Ramos (cell line): Measurements from ENCODE around the gene RGS7.
"Not testable (repeated sequence)": the region's sequence is repeated elsewhere in the genome, so short reads cannot be mapped to it uniquely, and the experiment has no call there.

Experiments
- in situ Hi-C: fragments of 300-500 bp; cut with MboI; formaldehyde crosslinking; loops from one replicate; pipeline ENCODE4 v1.14.3; 2022; ENCODE audit warnings: low sequenced_read_pairs; ENCODE audit not compliant: unreplicated experiment

The RGS7 gene

GRCh38 chr1:241275226-241275625 lies 81.8 kb downstream of the RGS7 start:
- in situ Hi-C loops = no loop called here

GRCh38 chr1:241274693-241275092 lies 82.3 kb downstream of the RGS7 start:
- in situ Hi-C loops = no loop called here

- in situ Hi-C loops = no loop called here
These were observed 84.2 kb downstream of the RGS7 start for GRCh38 chr1:241272828-241273227.

- in situ Hi-C loops = no loop called here
These were observed 85.6 kb downstream of the RGS7 start for GRCh38 chr1:241271427-241271826.

GRCh38 chr1:241270016-241270415 lies 87.0 kb downstream of the RGS7 start:
- in situ Hi-C loops = no loop called here

- in situ Hi-C loops = no loop called here
These were observed 87.9 kb downstream of the RGS7 start for GRCh38 chr1:241269116-241269515.

- in situ Hi-C loops = no loop called here
These were observed 90.9 kb downstream of the RGS7 start for GRCh38 chr1:241266121-241266520.

- in situ Hi-C loops = no loop called here
These were observed 91.6 kb downstream of the RGS7 start for GRCh38 chr1:241265428-241265827.

GRCh38 chr1:241263346-241263745 lies 93.7 kb downstream of the RGS7 start:
- in situ Hi-C loops = no loop called here

- in situ Hi-C loops = no loop called here
These were observed 103.5 kb downstream of the RGS7 start for GRCh38 chr1:241253471-241253870.

GRCh38 chr1:241250465-241250864 lies 106.5 kb downstream of the RGS7 start:
- in situ Hi-C loops = no loop called here

- in situ Hi-C loops = no loop called here
These were observed 116.9 kb downstream of the RGS7 start for GRCh38 chr1:241240069-241240468.

GRCh38 chr1:241237873-241238272 lies 119.1 kb downstream of the RGS7 start:
- in situ Hi-C loops = no loop called here

GRCh38 chr1:241235256-241235897 lies 121.6 kb downstream of the RGS7 start:
- in situ Hi-C loops = no loop called here

- in situ Hi-C loops = no loop called here
These were observed 127.3 kb downstream of the RGS7 start for GRCh38 chr1:241229711-241230110.

GRCh38 chr1:241229216-241229615 lies 127.8 kb downstream of the RGS7 start:
- in situ Hi-C loops = no loop called here

- in situ Hi-C loops = no loop called here
These were observed 128.7 kb downstream of the RGS7 start for GRCh38 chr1:241228339-241228738.

GRCh38 chr1:241225741-241226140 lies 131.3 kb downstream of the RGS7 start:
- in situ Hi-C loops = no loop called here

- in situ Hi-C loops = not testable (repeated sequence)
These were observed 132.8 kb downstream of the RGS7 start for GRCh38 chr1:241224189-241224588.

GRCh38 chr1:241222813-241223212 lies 134.2 kb downstream of the RGS7 start:
- in situ Hi-C loops = not testable (repeated sequence)

- in situ Hi-C loops = no loop called here
These were observed 135.7 kb downstream of the RGS7 start for GRCh38 chr1:241221319-241221718.

- in situ Hi-C loops = not testable (repeated sequence)
These were observed 136.1 kb downstream of the RGS7 start for GRCh38 chr1:241220913-241221312.

- in situ Hi-C loops = no loop called here
These were observed 137.6 kb downstream of the RGS7 start for GRCh38 chr1:241219449-241219848.
